VCaP (cell line): Measurements from ENCODE around the gene SPINK5.

Experiments
- H3K27ac ChIP-seq: fragments of 450-650 bp; 2 replicates; pipeline ENCODE4 v1.5.1; 2017
- CTCF ChIP-seq: fragments of 450-650 bp; conservative IDR thresholded peaks from 2 replicates; pipeline ENCODE4 v1.5.1; 2017; ENCODE audit warnings: mild to moderate bottlenecking, moderate library complexity

Gene SPINK5

GRCh38 chr5:148135091-148136048, 71.6 kb downstream of the SPINK5 start:
- TF ChIP-seq CTCF, result no peak
- H3K27ac ChIP-seq, result no peak overlapping the region

- H3K27ac ChIP-seq, result peak overlapping the region; percentile 69
- no peak for TF ChIP-seq CTCF
Observed at GRCh38 chr5:148140846-148141245, 77.1 kb downstream of the SPINK5 start.

- peak overlapping the region; percentile 69 for H3K27ac ChIP-seq
- no peak for TF ChIP-seq CTCF
Observed at GRCh38 chr5:148141645-148142044, 77.9 kb downstream of the SPINK5 start.

- H3K27ac ChIP-seq, result peak overlapping the region; percentile 82
- no peak for TF ChIP-seq CTCF
Observed at GRCh38 chr5:148145916-148146315, 82.1 kb downstream of the SPINK5 start.

- TF ChIP-seq CTCF, result no peak
- H3K27ac ChIP-seq, result peak overlapping the region; percentile 82
Observed at GRCh38 chr5:148146487-148146886, 82.7 kb downstream of the SPINK5 start.

- H3K27ac ChIP-seq, result peak overlapping the region; percentile 82
- no peak for TF ChIP-seq CTCF
Observed at GRCh38 chr5:148147415-148147814, 83.6 kb downstream of the SPINK5 start.

- TF ChIP-seq CTCF, result no peak
Observed at GRCh38 chr5:148151872-148152271, 88.1 kb downstream of the SPINK5 start.

More at GRCh38 chr5:148151872-148152271, 88.1 kb downstream of the SPINK5 start:
- H3K27ac ChIP-seq, result no peak overlapping the region
